ENCODE data around the gene MGAT5.

MGAT5 gene

GRCh38 chr2:134341476-134341875 lies 87.6 kb downstream of the MGAT5 start:
- no peak for DNase-seq

DNA sequence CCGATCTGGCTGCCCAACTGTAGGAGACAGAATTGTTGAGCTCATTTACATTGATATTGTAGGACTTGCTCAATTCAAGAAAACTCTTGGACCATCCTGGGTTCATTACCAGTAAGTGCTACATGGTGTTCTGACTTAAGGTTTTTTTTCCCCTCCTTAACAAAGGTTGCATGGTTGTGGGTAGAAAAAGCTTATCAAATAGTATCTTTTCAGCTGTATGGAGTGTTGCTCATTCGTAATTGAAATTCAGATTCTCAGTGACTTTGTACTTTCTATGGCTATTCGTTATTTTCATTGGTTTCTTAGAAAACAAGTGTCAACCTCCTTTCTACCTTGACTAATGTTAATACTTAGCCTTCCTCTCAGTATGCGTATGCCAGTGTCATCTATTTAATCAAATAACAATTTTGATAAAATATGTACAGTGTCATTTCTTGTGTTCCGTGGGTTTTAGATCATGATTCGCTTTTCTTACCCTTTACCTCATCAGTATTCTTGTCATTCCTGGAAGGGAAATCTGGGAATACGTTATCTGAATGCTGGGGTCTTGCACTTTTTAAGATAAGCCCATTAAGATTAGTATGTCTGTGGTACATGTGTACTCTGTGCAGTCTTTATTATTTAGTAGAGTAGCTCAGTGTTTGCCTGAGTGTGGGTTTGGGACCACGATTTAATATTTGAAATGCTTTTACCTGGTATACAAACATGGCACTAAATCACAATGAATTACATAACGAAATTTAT lies 91.3 kb downstream of the MGAT5 start:
- DNase-seq = no peak

- DNase-seq = no peak
Measured at GRCh38 chr2:134346141-134346540, 92.3 kb downstream of the MGAT5 start.

- no peak for DNase-seq
Measured at GRCh38 chr2:134347756-134348155, 93.9 kb downstream of the MGAT5 start.

DNA sequence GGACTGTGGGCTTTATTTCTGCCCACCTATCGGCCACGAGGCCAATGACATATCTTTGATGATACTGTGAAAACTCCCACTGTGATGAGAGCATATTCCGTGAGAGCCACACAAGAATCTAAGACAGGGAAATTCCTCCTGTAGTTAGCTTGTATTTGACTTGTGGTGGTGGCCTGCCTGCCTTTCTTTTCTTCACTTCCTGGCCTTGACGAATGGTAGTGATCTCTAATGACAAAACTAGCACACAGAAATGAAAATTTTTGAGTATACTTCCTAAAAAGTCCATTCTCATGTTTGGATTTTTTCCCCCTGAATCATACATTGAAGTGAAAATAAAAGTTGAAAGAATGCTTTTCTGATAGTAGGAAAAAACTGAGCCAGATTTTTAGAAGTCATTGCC lies 94.4 kb downstream of the MGAT5 start:
- DNase-seq = no peak

- DNase-seq = no peak
Measured at GRCh38 chr2:134348760-134349159, 94.9 kb downstream of the MGAT5 start.

DNA sequence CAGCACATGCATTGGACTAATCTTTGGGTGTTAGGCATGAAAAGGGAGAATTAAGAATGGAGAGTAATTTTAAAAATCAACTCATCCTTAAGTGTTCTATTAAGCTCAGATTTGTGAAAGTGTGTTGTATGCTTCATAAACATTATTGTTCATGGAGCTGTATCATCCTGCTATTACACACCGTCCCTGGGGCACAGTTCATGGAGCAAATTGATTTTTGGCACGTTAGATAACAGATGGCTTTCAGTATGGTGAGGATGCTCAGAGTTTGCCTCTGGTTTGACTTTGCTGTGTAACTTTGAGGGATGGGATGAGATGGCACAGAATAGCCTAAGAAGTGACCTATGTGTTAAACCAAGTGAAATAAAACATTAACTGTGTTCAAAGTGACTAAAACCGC lies 97.1 kb downstream of the MGAT5 start:
- no peak for DNase-seq

DNA sequence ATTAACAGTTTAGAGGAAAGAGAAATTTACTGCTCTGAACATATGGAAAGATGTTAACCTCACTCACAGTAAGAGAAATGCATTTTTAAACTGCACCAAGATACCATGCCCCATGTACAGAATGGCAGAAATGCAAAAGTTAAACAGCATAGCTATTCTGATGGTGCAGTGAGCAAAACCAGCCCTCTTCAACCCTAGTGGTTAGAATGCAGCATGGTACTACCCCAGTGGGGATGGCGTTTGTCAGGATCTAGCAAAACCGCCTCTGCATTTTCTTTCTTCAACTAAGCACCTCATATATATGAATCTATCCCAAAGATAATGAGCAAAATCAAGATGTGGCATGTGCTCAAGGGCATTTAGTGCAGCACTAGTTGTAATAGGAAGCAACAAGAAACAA lies 98.0 kb downstream of the MGAT5 start:
- DNase-seq = no peak

- DNase-seq = no peak
Measured at GRCh38 chr2:134352844-134353243, 99.0 kb downstream of the MGAT5 start.

DNA sequence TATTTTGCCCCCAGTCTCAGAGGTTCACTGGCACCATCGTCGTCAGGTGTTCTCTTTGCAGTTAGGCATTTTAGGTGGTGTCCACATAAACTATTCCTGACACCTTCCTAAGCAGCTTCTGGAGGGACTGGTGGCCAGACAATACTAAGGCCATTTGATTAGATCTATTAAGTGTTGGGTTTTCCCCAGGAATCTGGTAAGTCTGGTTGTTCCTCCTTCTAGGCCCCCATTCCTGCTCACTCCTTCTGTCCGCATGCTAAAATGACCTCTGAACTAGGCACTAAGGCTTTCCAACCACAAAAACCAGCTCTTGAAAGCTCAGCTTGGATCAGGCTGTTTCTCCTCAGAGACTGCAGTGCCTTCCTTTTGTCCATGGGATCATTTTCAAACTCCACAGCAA lies 100.7 kb downstream of the MGAT5 start:
- DNase-seq = no peak

- no peak for DNase-seq
Measured at GRCh38 chr2:134357814-134358213, 103.9 kb downstream of the MGAT5 start.

DNA sequence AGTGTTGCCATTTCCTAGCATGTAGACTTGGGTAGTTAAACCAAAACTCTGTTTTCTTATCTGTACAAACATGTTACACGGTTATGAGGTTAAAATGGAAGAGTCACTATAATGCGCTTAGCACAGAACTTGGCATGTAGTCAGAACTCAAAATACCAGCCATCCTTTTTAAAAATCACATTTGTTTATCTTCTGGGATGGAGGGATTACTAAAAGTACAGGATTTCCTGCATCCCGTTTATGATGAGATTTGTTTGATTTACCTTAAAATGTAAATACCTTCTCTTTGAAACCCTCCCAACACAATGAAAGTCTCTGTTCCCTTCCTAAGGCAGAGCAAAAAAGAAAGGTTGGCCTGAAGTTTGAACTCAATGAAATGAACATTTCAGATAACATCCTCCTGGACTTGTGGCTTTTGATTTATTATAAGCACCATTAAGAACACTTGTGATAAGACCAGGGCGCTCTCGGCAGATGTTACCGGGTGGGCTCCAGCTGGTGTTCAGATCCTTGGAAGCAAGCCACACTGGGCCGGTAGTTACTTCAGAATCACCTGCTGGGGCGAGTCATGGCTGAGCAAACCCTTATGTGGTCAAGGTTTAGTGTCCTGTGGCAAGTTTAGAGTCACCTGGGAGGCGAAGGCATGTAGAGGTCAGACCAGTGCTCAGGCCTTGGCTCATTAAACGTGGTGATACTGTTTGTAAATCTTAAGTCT lies 105.7 kb downstream of the MGAT5 start:
- peak in 1 of 2 experiments; percentile 47 for DNase-seq

DNA sequence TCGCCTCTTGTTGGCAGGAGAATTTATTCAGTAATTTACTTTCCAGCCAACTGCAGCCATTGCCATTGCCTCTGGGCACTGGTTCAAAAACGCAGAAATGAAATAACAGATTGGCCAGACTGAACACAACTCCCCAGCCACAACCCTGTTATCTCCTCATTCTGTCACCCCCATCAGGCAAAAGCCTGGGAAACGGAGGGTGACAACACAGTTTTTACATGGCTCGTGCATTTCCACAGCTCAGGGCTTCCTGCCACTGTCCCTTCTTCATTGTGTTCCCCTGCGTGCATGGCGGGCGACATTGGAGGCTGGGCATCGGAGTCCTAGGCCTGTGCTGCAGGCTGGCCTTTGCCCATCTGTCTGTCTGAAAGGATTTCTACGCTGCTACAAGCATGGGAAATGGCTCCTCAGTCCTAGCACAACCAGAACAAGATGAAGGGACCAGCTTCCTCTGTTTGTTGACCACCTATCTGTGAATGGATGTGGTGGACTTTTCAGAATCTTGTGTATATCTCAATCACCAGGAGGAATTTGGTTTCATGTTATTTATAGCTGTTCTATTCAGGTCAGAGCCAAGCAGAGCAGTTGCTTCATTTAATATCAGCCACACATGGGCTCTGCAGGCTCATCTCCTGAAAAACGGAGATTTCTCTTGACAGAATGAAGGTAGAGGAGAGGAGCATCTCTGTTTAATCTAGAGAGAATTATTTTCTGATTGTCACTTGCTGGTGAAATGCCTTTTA lies 107.0 kb downstream of the MGAT5 start:
- DNase-seq = no peak

DNA sequence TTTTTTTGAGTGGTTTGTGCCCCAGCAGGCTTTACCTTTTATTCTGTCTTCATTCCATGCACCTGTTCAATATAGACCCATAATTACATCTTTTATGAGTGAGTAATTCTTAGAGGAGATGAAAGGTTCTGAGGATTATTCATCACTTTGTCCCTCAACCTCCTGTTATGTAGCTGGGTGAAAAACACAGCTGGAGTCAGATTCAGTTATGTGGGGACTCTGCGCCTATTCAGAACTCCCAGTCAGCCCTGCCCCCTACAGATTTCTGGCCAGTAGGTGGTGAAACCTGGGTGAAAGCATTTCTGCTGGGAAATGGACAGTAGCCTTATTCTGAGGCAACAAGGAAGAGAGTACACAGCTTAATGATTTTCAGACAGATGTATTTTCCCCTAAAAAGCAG lies 107.8 kb downstream of the MGAT5 start:
- DNase-seq = no peak

- no peak for DNase-seq
Measured at GRCh38 chr2:134362152-134362668, 108.3 kb downstream of the MGAT5 start.

- no peak for DNase-seq
Measured at GRCh38 chr2:134362740-134363139, 108.9 kb downstream of the MGAT5 start.

- DNase-seq = no peak
Measured at GRCh38 chr2:134365356-134365755, 111.5 kb downstream of the MGAT5 start.

GRCh38 chr2:134366359-134366758 lies 112.5 kb downstream of the MGAT5 start:
- DNase-seq = no peak

DNA sequence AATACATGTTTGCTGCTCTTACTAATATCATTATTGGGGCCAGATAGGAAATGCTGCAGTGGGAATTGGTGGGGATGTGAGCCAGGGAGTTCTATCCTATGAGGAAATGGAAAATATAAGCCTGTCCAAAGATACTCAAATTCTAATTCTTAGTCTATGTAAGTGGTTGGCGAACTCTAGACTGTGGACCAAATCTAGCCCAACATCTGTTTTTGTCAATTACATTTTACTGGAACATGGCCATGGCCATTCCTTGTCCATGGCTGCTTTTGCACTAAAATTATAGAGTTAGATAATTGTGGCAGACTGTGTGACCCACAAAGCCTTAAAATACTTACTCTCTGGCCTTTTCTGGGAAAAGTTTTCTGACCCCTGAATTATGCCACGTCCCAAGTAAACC lies 113.3 kb downstream of the MGAT5 start:
- no peak for DNase-seq

DNA sequence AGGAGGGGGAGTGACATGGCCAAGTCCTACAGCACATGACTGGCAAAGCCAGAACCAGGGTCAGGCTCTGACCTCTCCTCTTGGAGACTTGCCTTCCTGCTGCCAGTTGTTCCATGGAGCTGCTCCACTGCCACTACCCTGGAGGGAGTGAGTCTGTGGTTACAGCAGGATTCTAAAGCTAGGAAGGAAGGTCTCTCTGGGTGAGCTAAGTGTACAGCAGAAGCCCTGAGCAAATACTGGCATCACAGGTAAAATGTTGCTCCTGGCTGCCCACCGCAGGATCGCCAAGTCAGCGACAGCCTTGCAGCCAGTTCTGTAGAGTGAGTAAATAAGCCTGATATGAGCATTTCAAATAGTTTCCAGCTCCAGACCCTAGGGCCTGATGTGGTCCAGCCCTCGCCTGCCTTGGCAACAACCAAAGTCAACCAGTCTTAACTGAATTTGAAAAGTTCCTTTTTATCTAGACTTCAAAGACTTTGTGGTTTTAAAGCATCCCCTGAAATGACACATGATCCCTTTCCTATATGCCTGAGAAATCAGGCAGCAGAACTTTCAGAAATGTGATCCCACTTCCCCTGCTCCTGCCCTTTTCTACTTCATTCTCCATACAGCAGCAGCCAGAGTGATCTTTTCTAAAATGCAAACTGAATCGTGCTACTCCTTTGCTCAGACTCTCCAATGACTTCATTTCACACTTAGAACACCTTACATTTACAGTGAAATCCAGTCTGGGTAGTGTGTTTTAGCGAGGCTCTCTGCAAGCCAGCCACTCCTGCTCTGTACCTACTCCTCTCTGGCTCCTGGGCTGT lies 114.3 kb downstream of the MGAT5 start:
- no peak for DNase-seq

DNA sequence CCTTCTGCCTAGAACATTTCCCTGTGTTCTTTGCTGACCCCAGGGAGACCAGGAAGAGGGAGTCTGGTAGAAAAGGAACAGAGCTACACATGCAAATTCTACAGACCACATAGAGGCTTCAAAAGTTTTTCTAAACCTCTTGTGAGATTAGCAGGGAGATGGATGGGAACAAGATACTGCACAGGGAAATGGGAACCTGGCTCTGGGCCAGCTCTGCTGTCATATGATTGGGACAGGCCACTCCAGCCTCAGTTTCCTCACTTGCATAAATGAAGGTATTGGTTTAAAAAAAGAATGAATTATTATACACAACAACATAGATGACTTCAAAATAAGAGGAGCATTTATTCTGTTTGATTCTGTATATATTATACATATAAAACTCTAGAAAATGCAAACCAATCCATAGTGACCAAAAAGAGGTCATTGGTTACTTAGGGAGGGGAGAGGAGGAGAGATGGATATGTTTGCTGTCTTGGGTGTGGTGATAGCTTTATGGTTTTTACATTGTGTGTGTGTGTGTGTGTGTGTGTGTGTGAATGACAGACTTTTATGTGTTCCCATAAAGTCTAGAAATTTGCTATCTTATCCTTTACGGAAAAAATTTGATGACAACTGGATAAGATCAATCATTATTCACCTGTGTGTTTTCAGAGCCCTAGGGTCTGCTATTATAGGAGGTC lies 115.5 kb downstream of the MGAT5 start:
- DNase-seq = no peak
